Aorta (tissue), 5 donors: ENCODE results near the gene UPF1. TPM values are rescaled to one million over a fixed set of nuclear protein-coding genes. Genes with fewer than 3 reads are reported as not detected.

ENCODE experiments used
- ATAC-seq: fragments of 200-7000 bp; cut with Tn5 transposase; one replicate; pipeline ENCODE4 v1.9.1; 2022; ENCODE audit warnings: moderate library complexity; ENCODE audit not compliant: low FRiP score
- DNase-seq, 2 donors: peaks; one replicate each; pipeline ENCODE4 v3.0.0-alpha.2; 2020
- H3K27ac ChIP-seq, 2 donors: one replicate each; pipeline ENCODE4 v1.5.1; 2013; ENCODE audit warnings: low read length in 2 of 2, mild to moderate bottlenecking in 2 of 2, moderate library complexity in 2 of 2, control low read depth in 1 of 2, inconsistent platforms in 1 of 2, low read depth in 1 of 2
- H3K27me3 ChIP-seq, 2 donors: one replicate each; pipeline ENCODE4 v1.6.1; 2013; ENCODE audit warnings: control low read depth in 1 of 2, low read length in 1 of 2, mild to moderate bottlenecking in 1 of 2, moderate library complexity in 1 of 2; ENCODE audit not compliant: insufficient read depth in 2 of 2, control insufficient read depth in 1 of 2
- H3K36me3 ChIP-seq, 2 donors: one replicate each; pipeline ENCODE4 v1.6.1; 2013; ENCODE audit warnings: control low read depth in 1 of 2, low read length in 1 of 2, mild to moderate bottlenecking in 1 of 2; ENCODE audit not compliant: insufficient read depth in 2 of 2, control insufficient read depth in 1 of 2
- H3K4me1 ChIP-seq, 2 donors: one replicate each; pipeline ENCODE4 v1.6.1; 2013; ENCODE audit warnings: low read length in 2 of 2, control low read depth in 1 of 2, mild to moderate bottlenecking in 1 of 2, moderate library complexity in 1 of 2; ENCODE audit not compliant: insufficient read depth in 2 of 2, control insufficient read depth in 1 of 2
- H3K4me3 ChIP-seq, 2 donors: one replicate each; pipeline ENCODE4 v1.5.1; 2013; ENCODE audit warnings: low read length in 2 of 2, control low read depth in 1 of 2, mild to moderate bottlenecking in 1 of 2
- H3K9me3 ChIP-seq: one replicate; pipeline ENCODE4 v1.6.1; 2013; ENCODE audit warnings: mild to moderate bottlenecking, low read length; ENCODE audit not compliant: control insufficient read depth
- WGBS, 2 donors: extraction: QIAGEN DNeasy Blood & Tissue Kit; methylation state at CpG; one replicate each; pipeline ENCODE4 v1.1.7; 2013; 5-methylcytosine and 5-hydroxymethylcytosine counted together
- intact Hi-C, 2 donors: fragments of 100-400 bp; cut with DNase I; formaldehyde crosslinking; loops; one replicate each; pipeline versions ENCODE4 v1.14.2 to v1.15.0; 2022
- polyA plus RNA-seq, 2 donors: library from polyadenylated mRNA; stranded (reverse); fragments of 200-250 nt; gene quantifications; one replicate each; pipeline ENCODE4 v1.2.3, GENCODE V29; 2013
- total RNA-seq, 2 donors: library from RNA; stranded (reverse); fragmentation: NEBNext Ultra II Directional; extraction: Animal tissue kit (Norgen Biotek cat#: 25700); gene quantifications; one replicate each; pipeline ENCODE4 v1.2.1, GENCODE V29; 2021
- donor health status: healthy with polysubstance abuse.
- donor health status: Bipolar disorder and iron deficiency.
- donor health status: DM: no; HTN: no; CAD: no.
- donor health status: DM: no; HTN: no; CAD: no.
- donor health status: DM: yes; HTN: yes; CAD: no.

UPF1 gene
- total and polyA plus RNA-seq, 4 donors = 16.5 to 75.6 (median 47.1) TPM

- H3K27ac ChIP-seq = no peak overlapping the region
- no peaks in the 10 kb centered on the region for H3K9me3 ChIP-seq
- ATAC-seq (peak; percentile 44), DNase-seq (no peak)
- no peaks in the 10 kb centered on the region for H3K36me3 ChIP-seq
- H3K27me3 ChIP-seq = no peaks in the 10 kb centered on the region
- H3K4me3 ChIP-seq = no peak overlapping the region
- intact Hi-C loops = no loop called here
- no peaks in the 10 kb centered on the region for H3K4me1 ChIP-seq
- 3 to 5% methylated on average over 25 to 28 of the region's 28 CpGs for WGBS, 2 donors
Observed at GRCh38 chr19:18894254-18895037, 62.7 kb downstream of the UPF1 start.

DNA sequence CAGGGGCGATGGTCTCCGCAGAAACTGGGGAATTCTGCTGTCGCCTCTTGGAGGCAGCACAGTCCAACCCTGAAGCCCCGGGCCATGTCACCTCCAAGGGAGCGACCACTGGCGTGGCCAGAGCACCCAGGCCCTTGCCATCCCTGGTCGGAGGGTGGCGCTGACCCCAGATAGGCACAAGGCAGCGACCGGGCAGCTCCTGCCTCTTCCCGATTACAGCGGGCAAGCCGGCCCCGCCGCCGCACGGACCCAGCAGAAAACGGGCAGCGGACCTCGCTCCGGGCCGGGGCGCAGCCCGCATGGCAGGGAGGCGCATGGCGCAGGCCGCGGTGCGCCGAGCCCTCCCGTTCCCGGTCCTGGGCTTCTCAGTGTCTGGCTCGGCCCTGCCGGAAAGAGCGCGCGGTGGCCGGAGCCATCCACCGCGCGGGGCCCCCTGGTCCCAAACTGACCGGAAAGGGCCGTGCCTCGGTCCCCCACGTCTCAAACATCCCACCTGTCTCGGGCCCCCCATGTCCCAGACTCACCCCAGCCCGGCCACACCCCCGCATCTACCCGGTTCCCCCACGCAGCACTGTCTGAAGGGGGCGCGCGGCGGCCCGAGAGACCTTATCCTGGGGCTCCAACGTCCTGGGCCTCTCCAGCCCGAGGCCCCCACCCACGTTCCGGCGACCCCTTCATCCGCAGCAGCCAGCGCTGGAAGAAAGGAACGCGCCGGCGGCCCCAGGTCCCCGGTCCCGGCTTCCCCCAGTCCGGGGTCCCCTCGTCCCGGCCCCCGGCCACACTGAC lies 63.5 kb downstream of the UPF1 start:
- no peak overlapping the region for H3K27ac ChIP-seq
- H3K9me3 ChIP-seq = no peaks in the 10 kb centered on the region
- no peaks in the 10 kb centered on the region for H3K27me3 ChIP-seq
- no peaks in the 10 kb centered on the region for H3K36me3 ChIP-seq
- ATAC-seq = no peak
- DNase-seq = no peak
- no peak overlapping the region for H3K4me3 ChIP-seq
- no peaks in the 10 kb centered on the region for H3K4me1 ChIP-seq
- WGBS, 2 donors = 0 to 1% methylated on average over 53 to 72 of the region's 72 CpGs
- intact Hi-C loops = no loop called here

DNA sequence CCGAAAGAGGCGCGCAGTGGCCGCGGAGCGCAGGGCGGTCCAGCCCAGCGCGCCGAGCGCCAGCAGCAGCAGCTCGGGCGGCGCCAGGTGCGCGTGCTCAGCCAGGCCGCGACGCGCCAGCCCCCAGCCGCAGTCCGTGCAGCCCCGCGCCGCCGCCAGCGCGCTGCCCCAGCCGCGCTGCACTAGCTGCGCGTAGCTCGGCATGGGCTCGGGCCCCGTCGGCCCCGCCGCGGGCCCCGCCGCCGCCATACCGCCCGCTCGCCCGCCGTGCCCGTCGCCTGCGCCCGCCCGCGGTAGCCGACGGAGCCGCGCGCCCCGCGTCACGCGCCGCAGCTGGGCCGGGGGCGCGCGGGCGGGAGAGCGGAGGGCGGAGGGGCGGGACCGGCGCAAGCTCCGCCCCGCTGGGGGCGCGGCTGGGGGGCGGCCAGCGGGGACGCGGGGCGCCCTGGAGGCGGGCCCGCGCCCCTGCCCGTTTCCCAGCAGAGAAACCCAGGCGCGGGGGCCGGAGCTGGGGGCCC lies 64.1 kb downstream of the UPF1 start, which contains the start of gene CERS1:
CERS1 (minus strand) TSS at position 335 of the 518 bp plus-strand sequence; CDS start at position 249, 86 bp downstream.
- intact Hi-C loops = no loop called here
- Histone ChIP-seq H3K36me3 (no peaks in the 10 kb centered on the region), H3K9me3 (no peaks in the 10 kb centered on the region), H3K4me3 (peak within 1 kb of the TSS in 1 of 2 donors; percentile 20), H3K27me3 (no peaks in the 10 kb centered on the region), H3K4me1 (no peaks in the 10 kb centered on the region), H3K27ac (no peak within 1 kb of the TSS)
- 0 to 1% methylated on average over 13 to 89 of the region's 89 CpGs for WGBS, 2 donors
- no peak for ATAC-seq
- no peak for DNase-seq

GRCh38 chr19:18896421-18896841 lies 64.7 kb downstream of the UPF1 start:
- intact Hi-C loops = no loop called here
- no peak overlapping the region for H3K27ac ChIP-seq

DNA sequence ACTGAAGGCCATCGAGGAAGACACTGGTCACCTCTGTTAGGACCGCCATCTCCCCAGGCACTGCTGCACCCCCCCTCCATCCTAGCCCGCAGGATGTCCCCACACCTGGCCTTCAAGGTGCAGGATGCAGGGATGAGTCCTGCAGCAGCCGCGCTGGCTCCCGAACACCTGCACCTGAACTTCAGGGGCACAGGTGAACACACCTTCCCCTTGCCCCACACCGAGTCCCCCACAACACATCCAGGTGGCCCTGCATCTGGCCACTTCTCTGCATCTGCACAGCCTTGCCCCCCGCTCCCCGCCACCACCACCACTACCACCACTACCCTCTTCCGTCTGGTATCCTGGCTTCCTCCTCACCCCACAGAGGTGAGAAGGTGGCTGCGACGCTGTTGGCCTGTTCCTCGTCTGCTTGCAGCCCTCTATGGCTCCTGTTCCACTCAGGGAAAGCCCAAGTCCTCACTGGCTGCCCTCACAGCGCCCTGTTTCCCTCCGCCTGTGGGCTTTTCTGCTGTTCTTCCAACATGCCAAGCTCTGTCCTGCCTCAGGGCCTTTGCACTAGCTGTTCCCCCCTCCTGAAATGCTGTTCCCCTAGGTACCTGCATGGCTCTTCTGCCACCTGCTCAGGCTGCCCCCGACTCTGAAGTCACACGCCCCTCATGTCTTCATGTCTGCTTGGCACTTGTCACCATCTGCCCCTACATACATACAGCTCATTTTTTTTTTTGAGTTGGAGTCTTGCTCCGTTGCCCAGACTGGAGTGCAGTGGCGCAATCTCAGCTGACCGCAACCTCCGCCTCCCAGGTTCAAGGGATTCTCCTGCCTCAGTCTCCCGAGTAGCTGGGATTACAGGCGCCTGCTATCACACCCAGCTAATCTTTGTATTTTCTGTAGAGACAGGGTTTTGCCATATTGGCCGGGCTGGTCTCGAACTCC lies 65.6 kb downstream of the UPF1 start:
- no peak overlapping the region for H3K27ac ChIP-seq
- WGBS, 2 donors = 95% methylated on average over 25 of the region's 25 CpGs
- intact Hi-C loops = no loop called here
- H3K27me3 ChIP-seq = no peaks in the 10 kb centered on the region
- H3K36me3 ChIP-seq = no peaks in the 10 kb centered on the region
- ATAC-seq = no peak
- no peak overlapping the region for H3K4me3 ChIP-seq
- H3K9me3 ChIP-seq = no peaks in the 10 kb centered on the region
- H3K4me1 ChIP-seq = no peaks in the 10 kb centered on the region
- no peak for DNase-seq

More at GRCh38 chr19:18896421-18896841, 64.7 kb downstream of the UPF1 start:
- no peaks in the 10 kb centered on the region for H3K4me1 ChIP-seq
- H3K9me3 ChIP-seq = no peaks in the 10 kb centered on the region
- no peaks in the 10 kb centered on the region for H3K27me3 ChIP-seq
- no peak for DNase-seq
- H3K4me3 ChIP-seq = no peak overlapping the region
- 12% methylated on average over 21 to 33 of the region's 33 CpGs for WGBS, 2 donors
- no peaks in the 10 kb centered on the region for H3K36me3 ChIP-seq
- no peak for ATAC-seq

DNA sequence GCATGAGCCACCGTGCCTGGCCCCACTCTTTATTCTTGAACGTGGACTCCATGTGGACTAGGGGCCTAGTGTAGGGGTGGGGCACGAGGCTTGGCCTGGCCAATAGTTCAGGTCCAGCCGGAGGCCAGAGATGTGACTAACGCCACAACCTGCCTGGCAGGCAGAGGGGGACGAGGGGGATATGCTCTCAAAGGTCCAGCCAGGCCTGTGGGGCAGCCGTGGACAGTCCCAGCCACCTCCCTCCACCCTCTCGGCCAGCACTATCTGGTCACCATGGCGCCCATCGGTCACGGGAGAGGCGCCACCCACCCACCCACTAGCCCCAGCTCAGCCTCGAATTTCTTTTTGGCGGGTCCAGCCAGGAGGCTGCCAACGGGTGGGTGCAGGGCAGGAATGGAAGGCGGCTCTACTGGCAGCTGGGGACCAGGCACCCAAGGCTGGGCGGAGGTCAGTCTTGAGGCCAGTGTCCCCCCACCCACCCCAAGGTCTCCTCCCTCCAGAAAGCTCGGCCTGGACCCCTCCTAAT lies 66.4 kb downstream of the UPF1 start:
- 43% methylated on average over 18 of the region's 18 CpGs for WGBS, 2 donors
- ATAC-seq = no peak
- H3K27ac ChIP-seq = no peak overlapping the region

GRCh38 chr19:18898607-18899408 lies 67.0 kb downstream of the UPF1 start:
- ATAC-seq (no peak), DNase-seq (peak; percentile 37 to 74)
- 77 to 78% methylated on average over 18 of the region's 18 CpGs for WGBS, 2 donors
- H3K4me1 ChIP-seq = no peaks in the 10 kb centered on the region
- no peak overlapping the region for H3K27ac ChIP-seq
- H3K4me3 ChIP-seq = no peak overlapping the region
- no peaks in the 10 kb centered on the region for H3K27me3 ChIP-seq
- no peaks in the 10 kb centered on the region for H3K36me3 ChIP-seq
- intact Hi-C loops = no loop called here
- H3K9me3 ChIP-seq = no peaks in the 10 kb centered on the region

More for the DNA sequence above, 66.4 kb downstream of the UPF1 start:
- H3K4me3 ChIP-seq = no peak overlapping the region
- intact Hi-C loops = no loop called here
- no peaks in the 10 kb centered on the region for H3K9me3 ChIP-seq
- no peaks in the 10 kb centered on the region for H3K4me1 ChIP-seq
- H3K27me3 ChIP-seq = no peaks in the 10 kb centered on the region
- DNase-seq = peak; percentile 34 to 71
- no peaks in the 10 kb centered on the region for H3K36me3 ChIP-seq
